Small intestine (tissue), 4 donors: ENCODE results near the gene CUL1. TPM values are rescaled to one million over a fixed set of nuclear protein-coding genes. Genes with fewer than 3 reads are reported as not detected.

Source experiments
- polyA plus RNA-seq, 4 donors: library from polyadenylated mRNA; stranded (reverse) in 3 of 4; unstranded in 1 of 4; fragments of 200-250 nt in 3 of 4; fragments of 120-200 nt in 1 of 4; gene quantifications; one replicate each; pipeline versions ENCODE4 v1.2.1 to v1.2.3, GENCODE V29; 2013
- donor health status: healthy with polysubstance abuse.
- donor health status: Bipolar disorder and iron deficiency.
- donor health status: healthy.

The CUL1 gene
- polyA plus RNA-seq, 4 donors, result 24.2 to 40.5 (median 30.4) TPM

Other genes with a start within 250 kb of the CUL1 start
- not detected for gene C7orf33, start 108.1 kb upstream of the CUL1 start, polyA plus RNA-seq
- 10 to 100 TPM in 2 of 4 donors, 1 to 10 TPM in 2; 5.4 to 17.6 (median 10.9) TPM for gene EZH2, start 185.4 kb downstream of the CUL1 start, polyA plus RNA-seq